ENCODE measurements around the gene PDX1.

The PDX1 gene

GRCh38 chr13:27971776-27972477 lies 52.1 kb downstream of the PDX1 start:
- DNase-seq, result no peak

- no peak for DNase-seq
Measured at GRCh38 chr13:27972478-27972820, 52.6 kb downstream of the PDX1 start.

GRCh38 chr13:27973291-27973690 lies 53.5 kb downstream of the PDX1 start:
- no peak for DNase-seq

- no peak for DNase-seq
Measured at GRCh38 chr13:27973961-27974662, 54.3 kb downstream of the PDX1 start.

All from NCI-H1105 (cell line).